SIG-M5 (cell line): ENCODE results near the gene TMEM174.
"Not testable (repeated sequence)": the region's sequence is repeated elsewhere in the genome, so short reads cannot be mapped to it uniquely, and the experiment has no call there.

Experiments used
- DNase-seq: peaks from one replicate; lab custom pipeline; 2025; lab: John Stamatoyannopoulos, UW

TMEM174 gene

GRCh38 chr5:73193592-73193991 is 20.6 kb downstream of the TMEM174 start:
- no peak for DNase-seq

- no peak for DNase-seq
Measured at GRCh38 chr5:73196201-73196600, 23.2 kb downstream of the TMEM174 start.

GRCh38 chr5:73197637-73198257 is 24.8 kb downstream of the TMEM174 start:
- no peak for DNase-seq

GRCh38 chr5:73198833-73199592 is 26.0 kb downstream of the TMEM174 start:
- DNase-seq, result no peak

GRCh38 chr5:73199671-73200070 is 26.7 kb downstream of the TMEM174 start:
- no peak for DNase-seq

GRCh38 chr5:73201547-73202513 is 28.8 kb downstream of the TMEM174 start:
- no peak for DNase-seq

GRCh38 chr5:73204332-73204731 is 31.3 kb downstream of the TMEM174 start:
- DNase-seq, result no peak

GRCh38 chr5:73204733-73205132 is 31.7 kb downstream of the TMEM174 start:
- no peak for DNase-seq

GRCh38 chr5:73205305-73205704 is 32.3 kb downstream of the TMEM174 start:
- no peak for DNase-seq

- DNase-seq, result not testable (repeated sequence)
Measured at GRCh38 chr5:73207239-73207638, 34.2 kb downstream of the TMEM174 start.

- DNase-seq, result not testable (repeated sequence)
Measured at GRCh38 chr5:73209075-73209474, 36.1 kb downstream of the TMEM174 start.

- DNase-seq, result not testable (repeated sequence)
Measured at GRCh38 chr5:73212693-73213092, 39.7 kb downstream of the TMEM174 start.

- no peak for DNase-seq
Measured at GRCh38 chr5:73213566-73213998, 40.6 kb downstream of the TMEM174 start.

- no peak for DNase-seq
Measured at GRCh38 chr5:73214306-73214705, 41.3 kb downstream of the TMEM174 start.

GRCh38 chr5:73214996-73215395 is 42.0 kb downstream of the TMEM174 start:
- no peak for DNase-seq

GRCh38 chr5:73215531-73215890 is 42.5 kb downstream of the TMEM174 start:
- no peak for DNase-seq

- no peak for DNase-seq
Measured at GRCh38 chr5:73215891-73216610, 43.1 kb downstream of the TMEM174 start.

- DNase-seq, result no peak
Measured at GRCh38 chr5:73218552-73219171, 45.7 kb downstream of the TMEM174 start.

GRCh38 chr5:73219336-73219735 is 46.3 kb downstream of the TMEM174 start:
- DNase-seq, result not testable (repeated sequence)

GRCh38 chr5:73221161-73221560 is 48.2 kb downstream of the TMEM174 start:
- no peak for DNase-seq

- DNase-seq, result no peak
Measured at GRCh38 chr5:73221726-73222125, 48.7 kb downstream of the TMEM174 start.
